HepG2 (cell line): ENCODE data around the gene TWF1. TPM values are rescaled to one million over a fixed set of nuclear protein-coding genes. Genes with fewer than 3 reads are reported as not detected.

Experiments
- AKAP8 ChIP-seq: sonication (generic); formaldehyde crosslinking; IDR thresholded peaks from 2 replicates; pipeline ENCODE4 v1.5.1; 2020; ENCODE audit warnings: mild to moderate bottlenecking, missing genetic modification reagents
- ATF5 ChIP-seq: sonication (generic); formaldehyde crosslinking; IDR thresholded peaks from 2 replicates; pipeline ENCODE4 v1.4.0; 2020; ENCODE audit warnings: mild to moderate bottlenecking, low read depth, missing genetic modification reagents
- BATF2 ChIP-seq: sonication (generic); formaldehyde crosslinking; IDR thresholded peaks from 2 replicates; pipeline ENCODE4 v1.8.0; 2022; ENCODE audit warnings: mild to moderate bottlenecking, missing genetic modification reagents, moderate library complexity
- GABPA ChIP-seq, 2 experiments: IDR thresholded peaks; 2 replicates each; pipeline ENCODE4 v1.6.1; 2011 to 2016; ENCODE audit warnings: low read depth in 2 of 2, low read length in 1 of 2, missing biosample characterization in 1 of 2, missing genetic modification characterization in 1 of 2
- HNF1A ChIP-seq, 2 experiments: sonication (generic) in 1 of 2; formaldehyde crosslinking in 1 of 2; IDR thresholded peaks; 2 replicates each; pipeline versions ENCODE4 v1.4.0 to v1.6.1; 2016 to 2020; ENCODE audit warnings: borderline replicate concordance in 1 of 2, low read depth in 1 of 2, mild to moderate bottlenecking in 1 of 2, missing genetic modification reagents in 1 of 2
- MYPOP ChIP-seq: sonication (generic); formaldehyde crosslinking; IDR thresholded peaks from 2 replicates; pipeline ENCODE4 v1.8.1; 2023; ENCODE audit warnings: mild to moderate bottlenecking, moderate library complexity, missing genetic modification reagents
- SMARCE1 ChIP-seq: fragments of 450-650 bp; IDR thresholded peaks from 2 replicates; pipeline ENCODE4 v1.6.1; 2017; ENCODE audit warnings: borderline replicate concordance
- TRIM24 ChIP-seq: sonication (generic); formaldehyde crosslinking; IDR thresholded peaks from 2 replicates; pipeline ENCODE4 v1.8.0; 2022; ENCODE audit warnings: mild to moderate bottlenecking, missing genetic modification reagents
- ZBTB14 ChIP-seq: sonication (generic); formaldehyde crosslinking; IDR thresholded peaks from 2 replicates; pipeline ENCODE4 v1.4.0; 2020; ENCODE audit warnings: missing genetic modification reagents
- ZFX ChIP-seq: sonication (generic); formaldehyde crosslinking; IDR thresholded peaks from 2 replicates; pipeline ENCODE4 v1.4.0; 2020; ENCODE audit warnings: mild to moderate bottlenecking, low read depth, missing genetic modification reagents, moderate library complexity
- ZNF143 ChIP-seq: sonication (generic); formaldehyde crosslinking; IDR thresholded peaks from 2 replicates; pipeline ENCODE4 v1.4.0; 2020; ENCODE audit warnings: missing genetic modification reagents
- ZNF740 ChIP-seq: sonication (generic); formaldehyde crosslinking; IDR thresholded peaks from 2 replicates; pipeline ENCODE4 v1.4.0; 2020; ENCODE audit warnings: missing genetic modification reagents
- ZNF747 ChIP-seq: sonication (generic); formaldehyde crosslinking; IDR thresholded peaks from 2 replicates; pipeline ENCODE4 v1.8.1; 2023; ENCODE audit warnings: missing genetic modification reagents, mild to moderate bottlenecking, borderline replicate concordance
- ZXDC ChIP-seq: sonication (generic); formaldehyde crosslinking; IDR thresholded peaks from 2 replicates; pipeline ENCODE4 v1.5.0; 2020; ENCODE audit warnings: mild to moderate bottlenecking, missing genetic modification reagents
- polyA plus RNA-seq, 8 experiments: library from polyadenylated mRNA; depleted of rRNA in 3 of 8; stranded (reverse) in 7 of 8; unstranded in 1 of 8; fragments of >200 nt; fragmentation: Illumina TruSeq in 4 of 8; extraction: Trizol in 4 of 8; gene quantifications; 2 replicates each; pipeline versions ENCODE4 v1.2.1 to v1.2.3, GENCODE V29; 2011 to 2016; ENCODE audit warnings: low read depth in 4 of 8, missing spikeins in 1 of 8, mixed read lengths in 1 of 8; ENCODE audit not compliant: insufficient read depth in 1 of 8
- total RNA-seq, 5 experiments: library from RNA; depleted of rRNA; stranded (reverse); fragments of >200 nt; fragmentation: Illumina TruSeq; extraction: Trizol; gene quantifications; 2 replicates each; pipeline ENCODE4 v1.2.3, GENCODE V29; 2016; ENCODE audit warnings: low read depth in 1 of 5

TWF1 gene
- total and polyA plus RNA-seq, 2 of the 13 experiments (the other 11 are each of a cell fraction or from before 2014, with no cell fraction given): 32.3 to 85.5 TPM

GRCh38 chr12:43835264-43835655, 29.1 kb upstream of the TWF1 start (continued):
- no peak for TF ChIP-seq SMARCE1
- no peak for TF ChIP-seq TRIM24 (CRISPR knock-in tag)
- TF ChIP-seq AKAP8 (CRISPR knock-in tag): 0 out of 2 replicates have a peak, but pooled peaks have one; percentile 17
- no peak for TF ChIP-seq ZXDC (CRISPR knock-in tag)
- TF ChIP-seq ZNF143 (CRISPR knock-in tag): no peak
- no peak for TF ChIP-seq ZBTB14
- no peak for TF ChIP-seq ZNF740 (CRISPR knock-in tag)
- no peak for TF ChIP-seq ATF5
- peak; percentile 19; the same call in 1 of the 2 replicates for TF ChIP-seq BATF2 (CRISPR knock-in tag)
- TF ChIP-seq MYPOP (CRISPR knock-in tag): 0 out of 2 replicates have a peak, but pooled peaks have one; percentile 0
- no peak for TF ChIP-seq GABPA (IDR thresholded peaks at IDR 0.05; ENCODE audit: low read depth, low read length)
- TF ChIP-seq GABPA (CRISPR knock-in tag; IDR thresholded peaks at IDR 0.05; ENCODE audit: low read depth): no peak
- 0 out of 2 replicates have a peak, but pooled peaks have one; percentile 20 for TF ChIP-seq ZNF747
- no peak for TF ChIP-seq ZFX
- no peak for TF ChIP-seq HNF1A (IDR thresholded peaks at IDR 0.05; ENCODE audit: low read depth)
- no peak for TF ChIP-seq HNF1A (CRISPR knock-in tag; IDR thresholded peaks at IDR 0.05; ENCODE audit: borderline replicate concordance)
